ENCODE measurements around the gene PLK2.

DNA sequence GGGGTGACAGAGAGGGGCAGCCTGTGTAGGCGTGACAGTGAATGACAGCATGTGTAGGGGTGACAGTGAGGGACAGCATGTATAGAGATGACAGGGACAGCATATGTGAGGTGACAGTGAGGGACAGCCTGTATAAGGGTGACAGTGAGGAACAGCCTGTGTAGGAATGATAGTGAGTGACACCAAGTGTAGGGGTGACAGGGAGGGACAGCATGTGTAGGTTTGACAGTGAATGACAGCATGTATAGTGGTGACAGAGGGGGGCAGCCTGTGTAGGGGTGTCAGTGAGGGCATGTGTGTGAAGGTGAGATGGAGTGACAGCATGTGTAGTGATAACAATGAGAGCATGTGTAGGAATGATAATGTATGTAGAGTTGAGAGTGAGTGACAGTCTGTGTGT, 22.6 kb upstream of the PLK2 start:
- TF ChIP-seq POLR2A (IDR thresholded peaks at IDR 0.05), result no peak
- TF ChIP-seq, protein P1, sequence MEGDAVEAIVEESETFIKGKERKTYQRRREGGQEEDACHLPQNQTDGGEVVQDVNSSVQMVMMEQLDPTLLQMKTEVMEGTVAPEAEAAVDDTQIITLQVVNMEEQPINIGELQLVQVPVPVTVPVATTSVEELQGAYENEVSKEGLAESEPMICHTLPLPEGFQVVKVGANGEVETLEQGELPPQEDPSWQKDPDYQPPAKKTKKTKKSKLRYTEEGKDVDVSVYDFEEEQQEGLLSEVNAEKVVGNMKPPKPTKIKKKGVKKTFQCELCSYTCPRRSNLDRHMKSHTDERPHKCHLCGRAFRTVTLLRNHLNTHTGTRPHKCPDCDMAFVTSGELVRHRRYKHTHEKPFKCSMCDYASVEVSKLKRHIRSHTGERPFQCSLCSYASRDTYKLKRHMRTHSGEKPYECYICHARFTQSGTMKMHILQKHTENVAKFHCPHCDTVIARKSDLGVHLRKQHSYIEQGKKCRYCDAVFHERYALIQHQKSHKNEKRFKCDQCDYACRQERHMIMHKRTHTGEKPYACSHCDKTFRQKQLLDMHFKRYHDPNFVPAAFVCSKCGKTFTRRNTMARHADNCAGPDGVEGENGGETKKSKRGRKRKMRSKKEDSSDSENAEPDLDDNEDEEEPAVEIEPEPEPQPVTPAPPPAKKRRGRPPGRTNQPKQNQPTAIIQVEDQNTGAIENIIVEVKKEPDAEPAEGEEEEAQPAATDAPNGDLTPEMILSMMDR (IDR thresholded peaks at IDR 0.05), result no peak
